Stimulated activated CD8-positive, alpha-beta memory T cell treated with anti-CD3 and anti-CD28 coated beads, Interleukin-2, amount 100 ng/mL, for 48 hours (primary cell): ENCODE data around the gene SPDYE18.
"Not testable (repeated sequence)": the region's sequence is repeated elsewhere in the genome, so short reads cannot be mapped to it uniquely, and the experiment has no call there.

Experiments used
- DNase-seq, 2 donors: peaks; one replicate each; pipeline ENCODE4 v3.0.0-alpha.2; 2020; ENCODE audit warnings: low read depth in 2 of 2

SPDYE18 gene, protein sequence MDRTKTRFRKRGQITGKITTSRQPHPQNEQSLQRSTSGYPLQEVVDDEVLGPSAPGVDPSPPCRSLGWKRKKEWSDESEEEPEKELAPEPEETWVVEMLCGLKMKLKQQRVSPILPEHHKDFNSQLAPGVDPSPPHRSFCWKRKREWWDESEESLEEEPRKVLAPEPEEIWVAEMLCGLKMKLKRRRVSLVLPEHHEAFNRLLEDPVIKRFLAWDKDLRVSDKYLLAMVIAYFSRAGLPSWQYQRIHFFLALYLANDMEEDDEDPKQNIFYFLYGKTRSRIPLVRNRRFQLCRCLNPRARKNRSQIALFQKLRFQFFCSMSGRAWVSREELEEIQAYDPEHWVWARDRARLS

DNA sequence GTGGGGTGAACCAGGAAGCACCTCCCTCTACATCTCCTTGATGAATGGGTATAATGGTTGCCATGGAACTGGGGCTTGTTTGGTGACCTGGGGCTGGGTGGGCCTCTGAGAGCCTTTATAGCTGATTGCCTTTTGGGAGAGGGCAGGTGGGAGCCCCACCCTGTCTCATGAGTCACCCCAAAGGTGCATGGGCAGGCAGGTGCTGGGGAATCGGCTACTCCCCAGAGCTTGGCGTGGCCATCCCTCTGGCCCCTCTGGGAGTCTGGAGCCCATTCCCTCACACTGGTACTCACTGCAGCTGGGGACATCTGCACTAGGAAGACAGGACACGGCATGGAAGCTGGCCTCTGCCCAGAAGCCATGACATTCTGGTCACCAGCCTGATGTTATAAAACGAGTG, at the start of gene SPDYE18:
Gene SPDYE18, minus strand, starts transcription at position 2 of the 400 bp plus-strand sequence. CDS start 2,046 bp downstream, outside the sequence.
- not testable (repeated sequence) for DNase-seq

DNA sequence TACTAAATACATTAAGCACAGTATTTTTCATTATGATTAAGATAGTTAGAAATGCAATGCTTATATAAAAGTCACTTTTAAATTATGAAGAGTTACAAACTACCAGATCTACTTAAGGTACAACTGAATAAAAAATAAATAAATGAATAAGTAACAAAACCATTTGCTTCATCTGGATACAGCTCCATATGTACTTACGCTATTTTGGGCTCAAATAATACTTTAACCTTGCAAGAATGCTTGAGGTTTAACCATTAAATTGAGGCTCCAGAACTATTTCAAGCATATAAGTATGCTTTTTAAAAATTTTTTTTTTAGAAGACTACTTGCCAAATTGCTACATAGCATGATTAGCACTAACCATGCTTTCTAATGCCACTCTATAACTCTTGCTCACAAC, 46.0 kb upstream of the SPDYE18 start:
- DNase-seq: not testable (repeated sequence)

DNA sequence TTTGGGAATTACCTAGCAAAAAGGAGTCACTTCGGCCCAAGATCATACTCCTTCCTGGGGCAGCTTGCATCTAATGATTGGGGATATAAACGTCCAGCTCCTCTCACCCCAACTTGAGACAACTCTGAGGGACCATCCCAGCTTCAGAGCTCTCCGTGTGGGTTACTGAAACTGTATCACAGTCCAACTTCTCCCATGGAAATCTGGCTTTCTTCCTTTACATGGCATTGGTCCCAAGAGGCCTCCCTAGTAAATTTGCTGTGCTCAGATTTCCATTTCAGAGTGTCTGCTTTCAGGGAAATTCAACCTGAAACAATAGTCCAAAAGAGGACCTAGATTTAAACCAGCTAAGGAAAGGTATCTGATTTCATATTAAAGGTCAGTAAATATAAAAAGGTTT, 45.3 kb upstream of the SPDYE18 start:
- DNase-seq: not testable (repeated sequence)

DNA sequence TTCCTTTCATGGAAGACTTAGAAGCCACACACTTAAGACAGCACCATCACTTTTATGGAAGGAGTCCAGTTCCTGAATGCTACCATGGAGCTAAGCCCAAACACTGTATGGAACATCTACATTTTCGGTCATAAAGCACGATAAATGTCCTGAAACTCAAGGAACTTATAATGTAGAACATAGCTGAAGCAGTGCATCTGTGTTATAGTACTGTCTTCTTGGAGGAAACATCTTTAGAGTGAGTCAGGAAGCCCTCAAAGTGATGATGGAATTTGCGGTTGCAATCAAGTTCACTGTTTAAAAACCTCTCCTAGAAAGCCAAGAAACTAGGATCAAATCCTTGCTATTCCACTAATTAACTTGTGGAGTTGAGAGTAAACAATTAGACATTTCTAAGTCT, 43.5 kb upstream of the SPDYE18 start:
- DNase-seq: not testable (repeated sequence)

DNA sequence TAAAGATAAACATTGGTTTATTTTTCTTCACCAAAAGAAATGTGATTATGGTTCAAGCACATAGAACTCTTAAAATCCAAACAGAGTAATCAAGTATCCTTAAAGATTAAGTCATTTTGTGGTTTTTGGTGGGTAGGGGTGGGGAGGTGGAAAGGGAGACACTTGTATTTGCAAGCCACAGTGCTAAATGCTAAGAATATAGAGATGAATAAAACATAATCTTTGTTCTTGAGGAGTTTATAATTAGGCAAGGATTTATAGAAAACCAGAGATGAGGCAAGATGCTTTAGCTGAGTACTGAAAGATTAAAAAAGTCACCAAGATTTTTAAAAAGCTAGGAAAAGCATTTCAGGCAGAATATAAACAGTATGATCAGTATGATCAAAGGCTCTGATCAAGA, 40.3 kb upstream of the SPDYE18 start:
- DNase-seq: not testable (repeated sequence)

DNA sequence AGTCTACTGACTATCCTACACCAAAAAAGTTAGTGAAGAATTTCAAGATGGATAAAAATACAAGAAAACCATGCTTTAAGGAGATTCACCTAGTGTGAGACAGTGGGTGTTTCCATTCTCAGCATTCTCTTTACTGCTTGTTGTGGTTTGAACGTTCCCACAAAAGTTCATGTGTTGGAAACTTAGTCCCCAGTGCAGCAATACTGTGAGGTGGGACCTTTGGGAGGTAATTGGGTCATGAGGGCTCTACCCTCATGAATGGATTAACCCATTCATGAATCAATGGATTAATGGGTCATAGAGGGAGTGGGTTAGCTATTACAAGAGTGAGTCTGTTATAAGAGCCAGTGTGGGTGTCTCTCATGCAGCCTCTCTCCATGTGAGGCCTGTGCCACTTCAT, 38.8 kb upstream of the SPDYE18 start:
- not testable (repeated sequence) for DNase-seq

DNA sequence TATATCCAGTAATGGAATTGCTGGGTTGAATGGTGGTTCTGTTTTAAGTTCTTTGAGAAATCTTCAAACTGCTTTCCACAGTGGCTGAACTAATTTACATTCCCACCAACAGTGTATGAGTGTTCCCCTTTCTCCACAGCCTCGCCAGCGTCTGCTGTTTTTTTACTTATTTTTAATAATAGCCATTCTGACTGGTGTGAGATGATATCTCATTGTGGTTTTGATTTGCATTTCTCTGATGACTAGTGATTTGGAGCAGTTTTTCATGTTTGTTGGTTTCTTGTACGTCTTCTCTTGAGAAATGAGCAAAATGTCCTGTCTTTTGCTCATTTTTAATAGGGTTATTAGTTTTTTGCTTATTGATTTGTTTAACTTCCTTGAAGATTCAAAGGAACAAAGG, 38.1 kb upstream of the SPDYE18 start:
- DNase-seq: not testable (repeated sequence)

DNA sequence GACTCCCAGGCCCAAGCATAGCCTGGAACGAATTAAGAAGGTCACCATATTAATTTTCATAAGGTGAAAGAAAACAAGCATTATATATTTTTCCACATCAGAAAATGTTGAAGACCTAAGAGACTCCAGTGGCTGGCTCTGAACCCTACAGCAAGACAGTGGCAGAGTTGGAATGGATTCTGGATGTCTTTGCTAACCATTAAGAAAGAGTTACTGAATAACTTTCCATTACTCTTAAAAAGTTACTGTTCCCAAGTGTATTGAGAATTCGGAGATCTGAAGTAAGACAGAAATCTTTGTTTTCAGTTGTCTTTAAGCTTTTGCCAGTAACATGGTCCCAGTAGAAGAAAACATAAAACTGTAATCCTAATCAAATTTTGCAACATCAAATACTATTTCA, 29.9 kb upstream of the SPDYE18 start:
- not testable (repeated sequence) for DNase-seq

DNA sequence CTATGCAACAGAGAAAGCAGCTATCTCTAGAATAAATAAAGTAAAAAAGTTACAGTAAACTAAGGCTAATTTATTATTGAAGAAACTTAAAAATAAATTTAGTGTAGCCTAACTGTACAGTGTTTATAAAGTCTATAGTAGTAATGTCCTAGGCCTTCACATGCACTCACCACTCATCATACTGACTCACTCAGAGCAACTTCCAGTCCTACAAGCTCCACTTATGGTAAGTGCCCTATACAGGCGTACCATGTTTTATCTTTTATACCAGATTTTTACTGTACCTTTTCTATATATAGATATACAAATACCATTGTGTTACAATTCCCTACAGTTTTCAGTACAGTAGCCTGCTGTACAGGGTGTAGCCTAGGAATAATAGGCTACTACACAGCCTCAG, 19.8 kb upstream of the SPDYE18 start:
- DNase-seq: not testable (repeated sequence)

DNA sequence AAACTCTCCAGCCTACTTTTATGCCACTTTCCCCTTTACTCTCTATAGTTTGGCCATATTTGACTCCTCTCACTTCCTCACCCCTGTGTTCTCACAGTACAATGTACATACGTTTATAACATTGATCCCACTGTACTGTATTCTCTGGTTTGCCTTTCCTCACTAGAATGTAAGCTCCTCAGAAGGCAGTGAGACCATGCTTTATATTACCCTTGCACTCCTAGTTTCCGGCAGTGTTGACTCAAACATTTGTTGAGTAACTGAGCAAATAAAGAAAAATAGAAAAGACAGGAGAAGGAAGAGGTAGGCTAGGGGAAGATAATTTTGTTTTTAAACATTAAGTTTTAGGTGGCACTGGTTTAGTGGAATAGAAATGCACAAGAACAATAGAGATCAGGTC, 17.9 kb upstream of the SPDYE18 start:
- DNase-seq: not testable (repeated sequence)

DNA sequence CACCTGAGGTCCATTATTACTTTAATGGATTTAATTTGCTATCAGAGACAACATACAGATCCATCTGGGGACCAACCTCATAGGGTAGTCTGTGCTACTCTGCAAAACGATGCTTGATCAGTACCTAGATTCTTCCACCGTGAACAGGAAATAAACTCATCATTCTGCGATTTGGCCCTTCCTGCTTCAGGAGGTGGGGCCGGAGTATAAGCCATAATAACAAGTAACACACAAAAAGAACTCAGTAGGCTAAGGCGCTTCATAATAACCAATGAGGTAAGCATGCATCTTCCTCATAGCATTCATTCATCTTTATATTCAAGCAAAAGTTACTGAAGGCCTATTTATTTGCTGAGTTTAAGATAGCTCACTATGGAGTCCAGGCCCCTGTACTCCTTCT, 17.3 kb upstream of the SPDYE18 start:
- not testable (repeated sequence) for DNase-seq

DNA sequence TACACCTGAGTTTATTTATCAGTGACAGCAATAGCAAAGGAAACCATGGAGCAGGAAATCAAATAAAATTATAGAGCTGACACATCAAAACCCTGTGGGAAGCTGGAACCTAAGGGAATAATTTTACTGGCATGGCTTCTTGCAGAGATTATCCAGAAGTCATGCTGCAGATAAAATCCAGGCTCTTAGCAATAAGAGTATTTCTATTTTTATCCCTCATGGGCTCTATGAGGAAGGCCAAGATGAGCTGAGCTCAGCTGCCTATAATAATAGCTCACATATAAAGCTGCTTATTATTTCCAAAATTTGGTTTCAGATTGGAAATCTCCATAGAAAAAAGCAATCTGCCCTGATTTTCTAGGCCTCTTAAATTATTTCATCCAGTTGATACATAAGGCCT, 16.8 kb upstream of the SPDYE18 start:
- DNase-seq: not testable (repeated sequence)

DNA sequence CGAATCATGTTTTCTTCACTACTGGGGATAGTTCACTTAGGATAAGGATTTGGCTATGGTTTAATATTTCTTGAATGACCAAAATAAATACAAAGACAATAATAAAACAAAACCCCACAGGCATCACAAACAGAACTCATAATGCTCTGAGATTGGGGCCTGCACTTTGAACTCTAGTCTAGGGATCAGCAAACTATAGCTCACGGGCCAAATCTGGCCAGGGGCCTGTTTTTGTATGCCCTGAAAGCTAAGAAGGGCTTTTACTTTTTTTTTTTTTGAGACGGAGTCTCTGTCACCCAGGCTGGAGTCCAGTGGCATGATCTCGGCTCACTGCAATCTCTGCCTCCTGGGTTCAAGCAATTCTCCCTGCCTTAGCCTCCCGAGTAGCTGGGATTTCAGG, 14.7 kb upstream of the SPDYE18 start:
- DNase-seq: not testable (repeated sequence)

DNA sequence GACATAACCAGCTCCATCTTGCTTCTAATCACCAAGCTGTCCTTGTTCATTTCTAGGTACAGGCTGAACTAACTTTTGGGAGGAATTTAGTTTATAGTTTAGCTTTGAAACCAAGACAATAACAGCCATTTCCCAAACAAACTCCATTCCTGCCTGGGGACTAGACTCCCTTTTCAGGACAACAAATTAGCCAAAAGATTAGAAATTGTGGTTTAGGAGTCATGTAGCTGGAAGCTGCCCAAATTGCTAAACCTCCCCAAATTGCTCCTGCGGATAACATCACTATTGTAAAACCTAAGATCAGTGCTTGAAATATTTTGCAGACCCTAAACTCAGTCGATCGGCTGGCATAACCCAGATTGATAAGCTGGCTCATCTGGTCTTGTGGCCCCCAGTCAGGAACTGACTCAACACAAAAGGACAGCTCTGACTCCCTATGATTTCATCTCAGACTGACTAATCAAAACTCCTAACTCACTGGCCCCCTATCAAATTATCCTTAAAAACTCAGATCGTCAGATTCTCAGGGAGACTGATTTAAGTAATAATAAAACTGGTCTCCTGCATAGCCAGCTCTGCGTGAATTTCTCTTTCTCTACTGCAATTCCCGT, 12.5 kb upstream of the SPDYE18 start:
- DNase-seq: not testable (repeated sequence)

DNA sequence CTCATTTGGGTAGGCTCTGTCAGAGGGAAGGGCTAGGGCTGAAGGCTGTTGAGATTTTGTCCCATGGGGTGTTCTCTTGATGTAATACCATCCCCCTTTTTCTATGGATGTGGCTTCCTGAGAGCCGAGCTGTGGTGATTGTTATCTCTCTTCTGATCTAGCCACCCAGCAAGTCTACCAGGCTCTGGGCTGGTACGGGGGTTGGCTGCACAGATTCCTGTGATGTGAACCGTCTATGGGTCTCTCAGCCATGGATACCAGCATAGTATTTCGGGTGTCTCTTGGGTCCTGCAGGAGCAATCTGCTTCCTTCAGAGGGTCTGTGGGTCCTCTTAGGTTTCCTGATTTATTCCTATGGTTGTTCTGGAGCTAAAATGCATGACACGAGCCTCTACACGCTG, 8.8 kb upstream of the SPDYE18 start:
- DNase-seq: not testable (repeated sequence)

DNA sequence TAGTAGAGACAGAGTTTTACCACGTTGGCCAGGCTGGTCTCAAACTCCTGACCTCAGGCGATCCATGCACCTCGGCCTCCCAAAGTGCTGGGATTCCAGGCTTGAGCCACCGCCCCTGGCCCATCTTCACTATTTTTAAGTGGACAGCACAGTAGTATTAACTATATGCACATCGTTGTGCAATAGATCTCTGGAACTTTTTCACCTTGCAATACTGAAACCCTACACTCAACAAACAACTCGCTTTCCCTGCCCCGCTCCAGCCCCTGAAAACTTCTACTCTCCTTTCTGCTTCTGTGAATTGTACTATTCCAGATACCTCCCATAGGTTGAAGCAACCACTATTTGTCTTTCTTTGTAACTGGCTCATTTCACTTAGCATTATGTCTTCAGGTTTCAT, 3.5 kb upstream of the SPDYE18 start:
- DNase-seq: not testable (repeated sequence)

DNA sequence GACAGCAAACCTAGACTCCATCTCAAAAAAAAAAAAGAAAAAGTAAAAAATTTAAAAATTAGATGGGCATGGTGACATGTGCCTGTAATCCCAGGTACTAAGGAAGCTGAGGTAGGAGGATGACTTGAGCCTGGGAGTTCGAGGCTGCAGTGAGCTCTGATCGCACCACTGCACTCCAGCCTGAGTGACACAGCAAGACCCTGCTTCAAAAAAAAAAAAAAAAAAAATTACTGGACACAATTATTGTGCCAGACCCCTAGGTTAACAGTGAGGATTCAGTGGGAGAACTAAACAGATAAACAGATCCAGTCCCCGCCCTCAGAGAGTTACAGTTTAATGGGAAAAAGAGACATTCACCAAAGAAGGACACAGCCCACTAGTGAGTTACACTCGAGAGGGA, 1.4 kb upstream of the SPDYE18 start:
- DNase-seq: not testable (repeated sequence)

DNA sequence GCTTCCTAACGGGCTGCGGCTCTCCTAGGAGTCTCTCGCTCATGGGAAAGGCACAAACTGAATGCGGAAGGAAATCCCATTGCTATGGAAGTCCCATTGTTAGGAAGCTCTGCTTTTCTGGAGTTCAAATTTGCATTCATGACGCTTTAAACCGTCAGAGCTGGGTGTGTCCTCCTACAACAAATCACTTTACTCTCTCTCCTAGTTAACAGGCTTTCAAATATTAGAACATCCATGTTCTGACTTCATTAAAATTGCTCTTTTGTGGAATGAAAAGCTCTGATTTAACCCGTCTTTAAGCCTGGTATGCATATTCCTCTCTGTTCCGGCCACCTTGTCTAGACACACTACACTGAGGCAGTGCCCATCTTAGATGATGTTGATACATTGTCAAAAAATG, 30.1 kb downstream of the SPDYE18 start, which contains the start of gene SPDYE17:
Gene SPDYE17, minus strand, starts transcription at position 101 of the 400 bp plus-strand sequence. CDS start 1,791 bp downstream, outside the sequence.
- not testable (repeated sequence) for DNase-seq

DNA sequence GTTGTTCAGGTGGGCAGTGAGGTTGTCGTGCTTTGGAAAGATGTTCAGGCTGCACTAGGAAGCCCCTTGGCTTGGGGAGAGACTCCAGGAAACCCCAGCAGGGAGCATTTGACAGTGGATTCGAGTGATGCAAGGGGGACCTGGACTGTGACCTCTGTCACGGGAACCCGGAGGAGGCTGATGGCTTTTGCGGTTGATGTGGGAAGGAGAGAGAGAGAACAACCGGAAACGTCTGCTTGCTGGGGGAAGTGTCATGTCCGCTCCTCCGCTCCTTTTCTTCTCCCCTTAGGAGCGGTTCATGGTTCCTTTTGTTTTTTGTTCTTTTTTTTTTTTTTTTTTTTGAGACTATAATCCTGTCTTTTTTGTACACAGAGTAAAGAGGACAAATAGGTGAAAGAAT, 36.0 kb downstream of the SPDYE18 start:
- DNase-seq: not testable (repeated sequence)

DNA sequence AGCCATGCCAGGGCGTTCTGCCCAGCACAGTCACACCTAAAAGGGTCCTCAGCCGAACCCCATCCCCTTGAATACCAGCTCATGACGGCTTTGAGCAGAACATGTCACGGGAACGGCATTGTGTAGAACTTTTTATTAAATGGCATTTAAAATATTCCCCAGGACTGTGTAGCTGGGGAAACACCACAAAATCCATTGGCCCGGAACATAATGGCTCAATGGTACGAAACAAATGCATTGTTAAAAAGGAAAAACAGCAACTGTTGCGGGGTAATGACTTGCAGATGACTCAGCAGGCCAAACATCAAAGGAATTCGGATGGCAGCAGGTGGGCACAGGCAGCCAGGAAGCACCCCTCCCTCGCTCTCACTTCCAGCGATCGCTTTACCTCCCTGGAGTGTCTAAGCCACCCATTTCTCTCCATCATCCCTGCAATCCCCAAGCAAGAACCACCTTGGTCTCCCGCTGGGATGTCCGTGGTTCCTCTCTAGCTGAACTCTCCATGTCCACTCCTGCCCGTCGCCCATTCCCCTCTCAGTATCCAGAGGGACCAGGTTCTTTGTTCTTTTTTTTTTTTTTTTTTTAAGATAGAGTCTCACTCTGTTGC, 52.2 kb downstream of the SPDYE18 start:
- DNase-seq: not testable (repeated sequence)

DNA sequence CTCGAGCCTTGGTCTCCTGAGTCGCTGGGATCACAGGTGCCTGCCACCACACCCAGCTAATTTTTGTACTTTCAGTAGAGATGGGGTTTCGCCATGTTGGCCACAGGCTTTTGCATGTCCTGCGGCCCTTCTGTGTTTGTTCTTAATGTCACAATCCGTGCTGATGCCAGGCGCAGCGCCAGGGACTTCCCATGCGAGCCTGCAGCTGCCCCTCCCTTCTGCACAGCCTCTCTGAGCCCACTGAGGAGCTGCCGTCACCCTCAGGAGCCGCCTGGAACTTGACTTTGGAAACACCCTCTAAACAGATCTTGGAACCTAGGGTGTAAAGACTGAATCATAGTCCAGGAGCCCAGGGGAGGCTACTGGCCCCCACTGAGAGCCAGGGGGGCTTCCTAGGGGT, 54.4 kb downstream of the SPDYE18 start:
- DNase-seq: not testable (repeated sequence)
